Transverse colon (tissue), 4 donors: Measurements from ENCODE around the gene ARL5A.

ENCODE experiments used
- CTCF ChIP-seq, 5 experiments: fragments of 200-600 bp in 3 of 5; fragments of 450-650 bp in 2 of 5; sonication (generic) in 3 of 5; IDR thresholded peaks; 1 replicate in 2 of 5; 2 replicates in 3 of 5; pipeline ENCODE4 v1.5.1; 2016 to 2017; ENCODE audit warnings: antibody characterized with exemption in 5 of 5, inconsistent platforms in 3 of 5, mild to moderate bottlenecking in 2 of 5, moderate library complexity in 1 of 5
- EP300 ChIP-seq: sonication (generic); formaldehyde crosslinking; IDR thresholded peaks from one replicate; pipeline ENCODE4 v1.6.1; 2017; ENCODE audit warnings: antibody characterized with exemption, low read depth
- POLR2AphosphoS5 ChIP-seq, 3 donors: sonication (generic); formaldehyde crosslinking; IDR thresholded peaks; one replicate each; pipeline ENCODE4 v1.6.1; 2016; ENCODE audit warnings: antibody characterized with exemption in 3 of 3

DNA sequence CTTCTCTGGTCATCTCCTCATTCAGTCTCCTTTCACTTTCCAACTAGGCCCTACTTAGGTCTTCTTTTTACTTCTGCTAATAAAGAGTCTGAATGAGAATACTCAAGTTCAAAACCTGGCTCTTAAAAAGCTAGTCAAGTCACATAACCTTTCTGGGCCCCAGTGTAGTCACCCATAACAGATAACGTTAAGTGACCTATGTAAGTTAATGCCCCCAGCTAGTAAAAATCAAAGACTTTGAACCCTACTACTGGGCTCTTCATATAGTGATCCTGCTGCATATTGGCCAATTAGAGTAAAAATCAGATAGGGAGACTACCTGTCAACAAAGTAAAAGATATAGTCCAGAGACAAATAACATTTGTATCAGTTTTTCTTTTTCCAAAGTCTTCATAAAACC lies 17.7 kb downstream of the ARL5A start:
- TF ChIP-seq CTCF (IDR thresholded peaks at IDR 0.05) (no peak), POLR2AphosphoS5 (IDR thresholded peaks at IDR 0.05) (no peak), EP300 (no peak)
